ENCODE measurements around the gene TECTB. TPM values are rescaled to one million over a fixed set of nuclear protein-coding genes. Genes with fewer than 3 reads are reported as not detected.
A peak's percentile ranks its signal among the peaks of the same experiment; 100 is the strongest.

Gene TECTB
- polyA plus RNA-seq, 1 donor from 2014 or later: not detected

- H3K36me3 Mint-ChIP-seq: peaks cover 2% of the 10 kb centered on the region
- H3K4me1 Mint-ChIP-seq: no peaks in the 10 kb centered on the region
- no peak overlapping the region for H3K27ac Mint-ChIP-seq
- no peak overlapping the region for H3K4me3 Mint-ChIP-seq
- peaks cover 0 to 3% (median 0%) of the 10 kb centered on the region in 3 donors for H3K9me3 Mint-ChIP-seq
- H3K27me3 Mint-ChIP-seq: peaks cover 3% of the 10 kb centered on the region
Measured at GRCh38 chr10:112258407-112258806, 24.8 kb upstream of the TECTB start.

GRCh38 chr10:112259688-112260087, 23.5 kb upstream of the TECTB start:
- Mint-ChIP-seq H3K36me3 (peaks cover 2% of the 10 kb centered on the region), H3K9me3 (peaks cover 0 to 3% (median 0%) of the 10 kb centered on the region in 3 donors), H3K27ac (no peak overlapping the region), H3K27me3 (peaks cover 3% of the 10 kb centered on the region), H3K4me1 (no peaks in the 10 kb centered on the region), H3K4me3 (no peak overlapping the region)

GRCh38 chr10:112260831-112261230, 22.4 kb upstream of the TECTB start:
- Mint-ChIP-seq H3K4me3 (no peak overlapping the region), H3K4me1 (no peaks in the 10 kb centered on the region), H3K27me3 (peaks cover 3% of the 10 kb centered on the region), H3K36me3 (peaks cover 2% of the 10 kb centered on the region), H3K9me3 (peaks cover 0 to 3% (median 0%) of the 10 kb centered on the region in 3 donors), H3K27ac (no peak overlapping the region)

- Mint-ChIP-seq H3K4me1 (no peaks in the 10 kb centered on the region), H3K4me3 (no peak overlapping the region), H3K27me3 (peaks cover 3% of the 10 kb centered on the region)
Measured at GRCh38 chr10:112261281-112261822, 21.8 kb upstream of the TECTB start.

GRCh38 chr10:112262546-112262945, 20.7 kb upstream of the TECTB start:
- H3K36me3 Mint-ChIP-seq: peaks cover 2% of the 10 kb centered on the region
- no peaks in the 10 kb centered on the region for H3K4me1 Mint-ChIP-seq
- no peak overlapping the region for H3K4me3 Mint-ChIP-seq
- H3K27ac Mint-ChIP-seq: no peak overlapping the region
- H3K9me3 Mint-ChIP-seq: peaks cover 0 to 3% (median 3%) of the 10 kb centered on the region in 3 donors
- H3K27me3 Mint-ChIP-seq: peaks cover 3% of the 10 kb centered on the region

More at GRCh38 chr10:112261281-112261822, 21.8 kb upstream of the TECTB start:
- Mint-ChIP-seq H3K36me3 (peaks cover 2% of the 10 kb centered on the region), H3K9me3 (peaks cover 0 to 3% (median 0%) of the 10 kb centered on the region in 3 donors), H3K27ac (no peak overlapping the region)

GRCh38 chr10:112265745-112266144, 17.5 kb upstream of the TECTB start:
- Mint-ChIP-seq H3K27me3 (no peaks in the 10 kb centered on the region), H3K27ac (no peak overlapping the region), H3K4me1 (no peaks in the 10 kb centered on the region), H3K4me3 (no peak overlapping the region), H3K9me3 (peaks cover 0 to 3% (median 0%) of the 10 kb centered on the region in 3 donors), H3K36me3 (no peaks in the 10 kb centered on the region)

GRCh38 chr10:112269266-112269665, 13.9 kb upstream of the TECTB start:
- Mint-ChIP-seq H3K4me1 (no peaks in the 10 kb centered on the region), H3K27me3 (no peaks in the 10 kb centered on the region), H3K27ac (no peak overlapping the region), H3K36me3 (no peaks in the 10 kb centered on the region), H3K9me3 (peaks cover 0 to 3% (median 0%) of the 10 kb centered on the region in 3 donors), H3K4me3 (no peak overlapping the region)

GRCh38 chr10:112271982-112272381, 11.2 kb upstream of the TECTB start:
- no peak overlapping the region for H3K27ac Mint-ChIP-seq
- no peaks in the 10 kb centered on the region for H3K36me3 Mint-ChIP-seq
- no peak overlapping the region for H3K4me3 Mint-ChIP-seq
- H3K9me3 Mint-ChIP-seq: peaks cover 0 to 3% (median 0%) of the 10 kb centered on the region in 3 donors
- H3K27me3 Mint-ChIP-seq: no peaks in the 10 kb centered on the region
- H3K4me1 Mint-ChIP-seq: no peaks in the 10 kb centered on the region

GRCh38 chr10:112274831-112275230, 8.4 kb upstream of the TECTB start:
- Mint-ChIP-seq H3K9me3 (no peaks in the 10 kb centered on the region), H3K4me1 (no peaks in the 10 kb centered on the region), H3K36me3 (no peaks in the 10 kb centered on the region), H3K27me3 (peaks cover 2% of the 10 kb centered on the region), H3K27ac (no peak overlapping the region), H3K4me3 (no peak overlapping the region)

- Mint-ChIP-seq H3K4me1 (no peaks in the 10 kb centered on the region), H3K4me3 (no peak overlapping the region), H3K9me3 (no peaks in the 10 kb centered on the region), H3K27ac (no peak overlapping the region), H3K27me3 (peaks cover 2% of the 10 kb centered on the region), H3K36me3 (no peaks in the 10 kb centered on the region)
Measured at GRCh38 chr10:112275512-112276245, 7.5 kb upstream of the TECTB start.

GRCh38 chr10:112278871-112279270, 4.3 kb upstream of the TECTB start:
- H3K36me3 Mint-ChIP-seq: no peaks in the 10 kb centered on the region
- no peaks in the 10 kb centered on the region for H3K4me1 Mint-ChIP-seq
- peaks cover 4% of the 10 kb centered on the region for H3K27me3 Mint-ChIP-seq
- H3K4me3 Mint-ChIP-seq: no peak overlapping the region
- peak overlapping the region in 1 of 3 donors; percentile 13 for H3K27ac Mint-ChIP-seq
- H3K9me3 Mint-ChIP-seq: peaks cover 0 to 2% (median 0%) of the 10 kb centered on the region in 3 donors

- Mint-ChIP-seq H3K9me3 (peaks cover 0 to 2% (median 0%) of the 10 kb centered on the region in 3 donors), H3K27me3 (peaks cover 4% of the 10 kb centered on the region), H3K36me3 (no peaks in the 10 kb centered on the region), H3K4me1 (no peaks in the 10 kb centered on the region), H3K27ac (no peak overlapping the region), H3K4me3 (no peak overlapping the region)
Measured at GRCh38 chr10:112279433-112279832, 3.8 kb upstream of the TECTB start.

- Mint-ChIP-seq H3K4me1 (no peaks in the 10 kb centered on the region), H3K36me3 (no peaks in the 10 kb centered on the region), H3K4me3 (no peak overlapping the region), H3K9me3 (peaks cover 0 to 2% (median 0%) of the 10 kb centered on the region in 3 donors), H3K27me3 (peaks cover 7% of the 10 kb centered on the region), H3K27ac (no peak overlapping the region)
Measured at GRCh38 chr10:112280205-112280921, 2.8 kb upstream of the TECTB start.

- Mint-ChIP-seq H3K27me3 (peaks cover 7% of the 10 kb centered on the region), H3K9me3 (peaks cover 0 to 2% (median 0%) of the 10 kb centered on the region in 3 donors), H3K4me3 (no peak overlapping the region), H3K36me3 (no peaks in the 10 kb centered on the region), H3K27ac (no peak overlapping the region), H3K4me1 (no peaks in the 10 kb centered on the region)
Measured at GRCh38 chr10:112282086-112282485, 1.1 kb upstream of the TECTB start.

Data from IgD-negative memory B cell (primary cell).